ENCODE measurements around the gene CENPF. TPM values are rescaled to one million over a fixed set of nuclear protein-coding genes. Genes with fewer than 3 reads are reported as not detected.

The CENPF gene
- total and polyA plus RNA-seq, 9 of the 15 experiments (the other 6 are each of a cell fraction or from before 2014, with no cell fraction given) = 50.6 to 180 (median 98.3) TPM

GRCh38 chr1:214645712-214646111 lies 42.7 kb downstream of the CENPF start:
- H3K27me3 ChIP-seq (ENCODE audit: control insufficient read depth in 2 of 2, insufficient read depth in 2 of 2, low read length in 2 of 2) = no peaks in the 10 kb centered on the region
- in situ Hi-C loops (cut with MboI) (no loop called here), intact Hi-C loops (cut with micrococcal nuclease) (no loop called here)
- DNase-seq (ENCODE audit: extremely low read depth in 1 of 4, low spot score in 3 of 4) (no peak), ATAC-seq (no peak), FAIRE-seq (no peak)
- no peak overlapping the region for H3K4me3 ChIP-seq
- H3K9me3 ChIP-seq (replicated peaks; ENCODE audit: control insufficient read depth, insufficient read depth, low read depth, low read length) = no peaks in the 10 kb centered on the region
- H3K9me1 ChIP-seq (ENCODE audit: control insufficient read depth, insufficient read depth, low read length) = no peaks in the 10 kb centered on the region
- no peaks in the 10 kb centered on the region for H4K20me1 ChIP-seq (replicated peaks; ENCODE audit: control insufficient read depth, insufficient read depth, low read length)
- H3K4me2 ChIP-seq (ENCODE audit: insufficient read depth, low read length) = no peak overlapping the region
- BruUV-seq (replicated peaks) = no TSS peak
- no peak for TF ChIP-seq ZFP36 (IDR thresholded peaks at IDR 0.05; ENCODE audit: low read depth, low read length, partially characterized antibody)
- no peak for TF ChIP-seq ZNF174 (CRISPR knock-in tag; IDR thresholded peaks at IDR 0.05)
- no peak for TF ChIP-seq HMBOX1 (IDR thresholded peaks at IDR 0.05)
- no peak for TF ChIP-seq ETV6 (IDR thresholded peaks at IDR 0.05; ENCODE audit: borderline replicate concordance in 1 of 2, low read depth in 2 of 2, low read length in 1 of 2)
- no peak for TF ChIP-seq ETV6 (CRISPR knock-in tag; IDR thresholded peaks at IDR 0.05; ENCODE audit: borderline replicate concordance)
- TF ChIP-seq NR2C2 (CRISPR knock-in tag; IDR thresholded peaks at IDR 0.05) = no peak
- no peak for TF ChIP-seq NR2C2 (tag; IDR thresholded peaks at IDR 0.05)
- TF ChIP-seq SNIP1 (IDR thresholded peaks at IDR 0.05; ENCODE audit: low read depth) = no peak
- TF ChIP-seq TGIF2 (CRISPR knock-in tag; IDR thresholded peaks at IDR 0.05) = no peak
- no peaks in the 10 kb centered on the region for H3K4me1 ChIP-seq (replicated peaks in 1 of 2; ENCODE audit: control insufficient read depth in 2 of 2, insufficient read depth in 2 of 2, low read length in 2 of 2)
- no peak overlapping the region for H3K27ac ChIP-seq (ENCODE audit: extremely low read depth, low read depth, low read length)
- ChIA-PET POLR2A (interaction anchor here (1.0 to 3.6 kb wide), 3 partner anchors 8 to 43 kb away, joined by 3 to 12 read pairs (median 5); partner anchors contain the start of gene CENPF), CTCF (ENCODE audit: low intra/inter-chr PET ratio) (no interaction called here)
- H2AFZ ChIP-seq (ENCODE audit: low read depth, low read length) = no peak overlapping the region
- 98% methylated on average over 10 of the region's 10 CpGs for WGBS (ENCODE audit: insufficient coverage, low coverage, missing lambda C conversion rate)
- H3K36me3 ChIP-seq (ENCODE audit: control insufficient read depth, insufficient read depth, low read length) = peaks cover 91% of the 10 kb centered on the region
- H3K79me2 ChIP-seq (ENCODE audit: control insufficient read depth, insufficient read depth, low read length) = no peaks in the 10 kb centered on the region
- H3K9ac ChIP-seq (ENCODE audit: insufficient read depth in 1 of 2, low read depth in 2 of 2, low read length in 2 of 2) = no peak overlapping the region
